OCI-LY3 (cell line): Measurements from ENCODE around the gene USP32.

Experiments
- H2AFZ ChIP-seq: fragments of 200-600, 300-600 bp; shearing (Covaris generic); 2 replicates; pipeline ENCODE4 v1.6.0; 2014; ENCODE audit warnings: antibody characterized with exemption, low read depth, low read length
- H3K27ac ChIP-seq: fragments of 200-600, 300-600 bp; sonication (generic); 2 replicates; pipeline ENCODE4 v1.5.1; 2014; ENCODE audit warnings: mild to moderate bottlenecking, low read length, moderate library complexity, mixed read lengths
- H3K27me3 ChIP-seq: fragments of 200-600, 300-600 bp; sonication (generic); 2 replicates; pipeline ENCODE4 v1.6.1; 2014; ENCODE audit warnings: low read depth, low read length, mixed read lengths
- H3K36me3 ChIP-seq: fragments of 200-600, 300-600 bp; sonication (generic); replicated peaks from 2 replicates; pipeline ENCODE3; 2014; ENCODE audit warnings: low read depth, low read length, mixed read lengths
- H3K4me1 ChIP-seq: fragments of 300-600, 200-600 bp; sonication (generic); 2 replicates; pipeline ENCODE4 v1.6.1; 2014; ENCODE audit warnings: low read length, mixed read lengths
- H3K4me2 ChIP-seq: fragments of 200-600, 300-600 bp; sonication (generic); 2 replicates; pipeline ENCODE4 v1.6.1; 2014; ENCODE audit warnings: low read length, mixed read lengths
- H3K4me3 ChIP-seq: fragments of 300-600, 200-600 bp; sonication (generic); 2 replicates; pipeline ENCODE4 v1.5.1; 2014; ENCODE audit warnings: antibody characterized with exemption, mild to moderate bottlenecking, low read length, moderate library complexity
- H3K79me2 ChIP-seq: fragments of 300-600, 200-600 bp; shearing (Covaris generic); 2 replicates; pipeline ENCODE4 v1.6.1; 2014; ENCODE audit warnings: mild to moderate bottlenecking, low read length, mixed read lengths
- H3K9ac ChIP-seq: fragments of 300-600, 200-600 bp; shearing (Covaris generic); 2 replicates; pipeline ENCODE4 v1.6.0; 2014; ENCODE audit warnings: mild to moderate bottlenecking, low read length, moderate library complexity
- H3K9me3 ChIP-seq: fragments of 200-600, 300-600 bp; shearing (Covaris generic); 2 replicates; pipeline ENCODE4 v1.6.1; 2014; ENCODE audit warnings: low read length, mixed read lengths; ENCODE audit not compliant: insufficient read depth
- H4K20me1 ChIP-seq: fragments of 200-600, 300-600 bp; sonication (generic); 2 replicates; pipeline ENCODE4 v1.6.1; 2016; ENCODE audit warnings: low read length, mixed read lengths; ENCODE audit not compliant: insufficient read depth
- CTCF ChIP-seq: fragments of 200-600, 300-600 bp; sonication (generic); IDR thresholded peaks from 2 replicates; pipeline ENCODE4 v1.5.1; 2014; ENCODE audit warnings: antibody characterized with exemption, low read length, low read depth
- EZH2phosphoT487 ChIP-seq: fragments of 200-600 bp; shearing (Covaris generic); IDR thresholded peaks from 2 replicates; pipeline ENCODE4 v1.6.1; 2018; ENCODE audit warnings: antibody characterized with exemption, mixed run types, low read depth

The USP32 gene

GRCh38 chr17:60392042-60392844, at the start of gene USP32:
USP32 (minus strand) TSS chr17:60392133; CDS start chr17:60391939, 194 bp downstream.
- TF ChIP-seq CTCF (no peak), EZH2phosphoT487 (no peak)
- Histone ChIP-seq H3K9ac (peak within 1 kb of the TSS; percentile 99), H3K27ac (peak within 1 kb of the TSS; percentile 79), H3K4me3 (peak within 1 kb of the TSS; percentile 94), H4K20me1 (peaks cover 4% of the 10 kb centered on the region; the same call in 1 of the 2 replicates), H3K4me1 (peaks cover 18% of the 10 kb centered on the region), H3K9me3 (no peaks in the 10 kb centered on the region), H3K36me3 (no peaks in the 10 kb centered on the region), H3K27me3 (peaks cover 9% of the 10 kb centered on the region; the same call in 1 of the 2 replicates), H3K79me2 (peaks cover 48% of the 10 kb centered on the region), H2AFZ (peak within 1 kb of the TSS; percentile 47; the same call in 1 of the 2 replicates), H3K4me2 (peak within 1 kb of the TSS; percentile 98)

GRCh38 chr17:60439501-60439900, 47.6 kb upstream of the USP32 start:
- TF ChIP-seq EZH2phosphoT487 (no peak), CTCF (no peak)
- Histone ChIP-seq H3K36me3 (no peaks in the 10 kb centered on the region), H2AFZ (0 out of 2 replicates have a peak overlapping the region, but pooled peaks have one; percentile 44), H3K79me2 (no peaks in the 10 kb centered on the region), H3K9me3 (no peaks in the 10 kb centered on the region), H4K20me1 (no peaks in the 10 kb centered on the region), H3K4me2 (peak overlapping the region; percentile 68), H3K4me3 (peak overlapping the region; percentile 46), H3K27me3 (no peaks in the 10 kb centered on the region), H3K9ac (no peak overlapping the region), H3K4me1 (peaks cover 51% of the 10 kb centered on the region), H3K27ac (no peak overlapping the region)

- Histone ChIP-seq H3K4me2 (peak overlapping the region; percentile 66), H3K27me3 (no peaks in the 10 kb centered on the region), H3K27ac (peak overlapping the region; percentile 29; the same call in 1 of the 2 replicates), H3K36me3 (no peaks in the 10 kb centered on the region), H3K79me2 (no peaks in the 10 kb centered on the region), H3K9me3 (peaks cover 6% of the 10 kb centered on the region; the same call in 1 of the 2 replicates), H2AFZ (peak overlapping the region; percentile 4; the same call in 1 of the 2 replicates), H3K4me1 (peaks cover 26% of the 10 kb centered on the region), H3K9ac (no peak overlapping the region), H3K4me3 (no peak overlapping the region), H4K20me1 (no peaks in the 10 kb centered on the region)
- TF ChIP-seq CTCF (no peak), EZH2phosphoT487 (no peak)
Measured at GRCh38 chr17:60436676-60437075, 44.7 kb upstream of the USP32 start.
